GM19467 (cell line): ENCODE measurements around the gene EME1.
A peak's percentile ranks its signal among the peaks of the same experiment; 100 is the strongest.
"Not testable (repeated sequence)": the region's sequence is repeated elsewhere in the genome, so short reads cannot be mapped to it uniquely, and the experiment has no call there.

ENCODE experiments used
- ATAC-seq: cut with Tn5 transposase; IDR thresholded peaks from one replicate; pipeline ENCODE4 v1.9.1; 2021; ENCODE audit warnings: mild to moderate bottlenecking, moderate library complexity; ENCODE audit not compliant: unreplicated experiment

EME1 gene

GRCh38 chr17:50392621-50393020 is 19.6 kb downstream of the EME1 start:
- ATAC-seq, result no peak

- ATAC-seq, result no peak
Observed at GRCh38 chr17:50393700-50394099, 20.7 kb downstream of the EME1 start.

DNA sequence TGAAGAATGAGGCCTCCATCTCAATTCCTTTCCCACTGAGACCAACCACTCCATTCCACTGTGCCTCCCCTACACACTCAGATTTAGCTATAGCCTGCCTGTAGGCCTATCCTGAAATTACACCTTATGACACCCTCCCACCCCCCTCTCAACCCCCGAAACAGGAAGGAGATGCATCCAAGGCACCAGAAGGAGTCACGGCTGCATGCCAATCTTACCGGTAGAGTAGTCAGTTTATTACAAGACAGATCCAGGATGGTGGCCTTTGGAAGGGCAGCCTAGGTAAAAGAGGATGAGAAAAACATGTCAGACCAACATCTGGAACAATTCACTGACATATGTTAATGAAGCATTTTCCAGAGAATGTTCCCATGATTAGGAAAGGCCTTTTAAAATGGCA is 21.7 kb downstream of the EME1 start:
- ATAC-seq, result no peak

DNA sequence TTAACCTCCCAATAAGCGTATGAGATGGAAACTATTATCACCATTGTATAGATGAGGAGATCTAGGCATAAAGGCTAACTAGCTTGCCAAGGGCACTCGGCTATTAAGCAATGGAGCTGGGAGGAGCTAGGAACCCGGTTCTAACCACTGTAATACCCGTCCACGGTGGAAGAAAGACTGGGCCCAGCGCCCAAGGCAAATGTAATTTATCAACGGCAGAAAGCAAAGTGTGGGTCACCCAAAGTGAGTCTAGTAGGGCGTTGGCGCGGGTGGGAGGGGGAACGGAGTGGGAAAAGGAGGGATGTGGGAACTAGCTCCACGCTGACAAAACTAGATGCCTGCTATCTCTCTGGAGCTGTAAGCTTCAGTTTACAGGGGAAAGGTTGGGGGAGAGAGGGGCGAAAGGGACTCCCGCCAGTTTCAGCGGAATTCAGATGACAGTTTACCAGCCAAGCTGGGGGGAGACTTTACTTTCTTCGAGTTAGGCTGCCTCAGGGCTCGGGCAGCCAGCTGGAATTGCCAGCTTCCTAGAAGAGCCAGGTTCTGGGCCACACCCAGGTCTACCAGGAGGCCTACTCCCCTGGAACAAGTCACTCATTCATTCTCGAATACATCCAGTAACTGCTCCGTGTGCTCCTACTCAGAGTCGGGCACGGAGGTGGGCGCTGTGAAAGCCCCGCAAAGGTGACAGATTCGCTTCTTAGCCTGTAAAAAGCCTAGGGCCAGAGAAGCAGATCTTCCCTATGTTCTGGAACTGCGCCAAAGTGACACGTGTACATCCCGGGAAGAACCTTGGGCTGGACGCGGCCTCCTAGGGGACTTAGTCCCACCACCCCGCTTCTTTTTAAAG is 23.5 kb downstream of the EME1 start:
- no peak for ATAC-seq

- peak; percentile 94 for ATAC-seq
Observed at GRCh38 chr17:50397111-50397918, 24.3 kb downstream of the EME1 start, which contains the start of gene LRRC59. Gene LRRC59, minus strand, starts transcription at chr17:50397523. Its CDS starts 206 bp downstream, at chr17:50397317.

DNA sequence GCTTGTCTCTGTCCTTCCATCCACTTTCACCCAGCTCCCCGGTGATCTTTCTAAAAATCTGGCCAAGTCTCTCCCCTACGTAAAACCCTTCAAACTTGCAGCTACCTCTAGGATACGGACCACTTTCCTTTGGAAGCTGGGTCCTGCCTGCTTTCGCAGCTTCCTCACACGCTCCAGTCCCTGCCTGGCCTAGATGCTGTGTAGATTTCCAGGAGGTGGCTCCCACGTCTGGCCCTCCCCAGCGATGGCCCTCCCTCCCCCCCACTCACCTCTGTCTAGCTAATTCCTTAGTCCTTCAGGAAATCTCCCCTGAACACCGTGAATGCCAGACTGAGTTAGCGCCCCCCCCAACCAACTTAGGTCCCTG is 24.9 kb downstream of the EME1 start:
- no peak for ATAC-seq

DNA sequence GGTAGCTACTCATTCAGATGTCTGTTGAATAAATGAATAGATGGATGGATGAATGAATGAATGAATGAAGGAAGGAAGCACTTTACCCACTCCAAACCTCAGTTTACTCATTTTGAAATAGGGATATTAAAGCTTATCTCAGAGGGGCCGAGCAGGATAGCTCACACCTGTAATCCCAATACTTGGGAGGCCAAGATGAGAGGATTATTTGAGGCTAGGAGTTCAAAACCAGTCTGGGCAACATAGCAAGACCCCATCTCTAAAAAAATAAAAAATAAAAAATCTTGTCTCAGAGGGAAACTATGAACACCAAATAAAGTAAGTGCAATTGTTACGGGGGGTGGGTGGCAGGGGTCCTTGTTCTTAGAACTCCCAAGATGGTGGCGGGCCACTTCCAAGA is 25.6 kb downstream of the EME1 start:
- ATAC-seq, result not testable (repeated sequence)

DNA sequence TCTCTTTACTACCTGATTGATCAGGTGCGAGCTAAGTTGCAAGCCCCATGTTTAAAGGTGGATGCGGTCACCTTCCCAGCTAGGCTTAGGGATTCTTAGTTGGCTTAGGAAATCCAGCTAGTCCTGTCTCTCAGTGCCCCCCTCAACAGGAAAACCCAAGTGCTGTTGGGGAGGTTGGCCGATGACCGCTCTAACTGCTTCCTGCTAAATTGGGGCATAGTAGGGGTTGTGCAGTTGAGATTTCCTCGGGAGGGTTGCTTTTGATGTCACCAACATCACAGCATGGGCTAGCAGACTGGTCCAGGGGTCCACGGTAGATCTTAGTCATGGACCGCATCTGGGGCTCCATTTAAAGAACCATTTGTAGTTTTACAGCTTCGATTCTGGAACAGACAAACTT is 26.6 kb downstream of the EME1 start:
- ATAC-seq, result not testable (repeated sequence)

- ATAC-seq, result not testable (repeated sequence)
Observed at GRCh38 chr17:50405351-50405750, 32.3 kb downstream of the EME1 start.

GRCh38 chr17:50406578-50406977 is 33.5 kb downstream of the EME1 start:
- no peak for ATAC-seq

- no peak for ATAC-seq
Observed at GRCh38 chr17:50407921-50408320, 34.9 kb downstream of the EME1 start.

- ATAC-seq, result no peak
Observed at GRCh38 chr17:50412188-50412732, 39.2 kb downstream of the EME1 start.

DNA sequence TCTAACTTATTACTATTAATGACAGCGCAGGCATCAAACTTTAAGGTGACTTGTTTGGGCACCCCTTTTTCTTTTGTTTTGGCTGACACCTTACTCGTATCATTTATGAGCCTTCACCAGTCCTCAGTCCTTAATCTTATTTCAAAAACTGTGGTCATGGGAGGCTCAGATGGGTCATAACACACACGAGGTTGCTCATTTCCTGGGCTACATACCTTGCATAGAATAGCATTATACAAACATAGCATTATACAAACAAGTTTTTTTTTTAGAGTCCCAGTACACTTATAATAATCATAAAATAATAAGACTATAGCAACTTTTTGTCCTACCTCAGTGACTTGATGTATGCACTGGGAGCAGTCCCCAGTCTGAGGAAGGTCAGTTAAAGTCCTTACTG is 41.8 kb downstream of the EME1 start:
- no peak for ATAC-seq

DNA sequence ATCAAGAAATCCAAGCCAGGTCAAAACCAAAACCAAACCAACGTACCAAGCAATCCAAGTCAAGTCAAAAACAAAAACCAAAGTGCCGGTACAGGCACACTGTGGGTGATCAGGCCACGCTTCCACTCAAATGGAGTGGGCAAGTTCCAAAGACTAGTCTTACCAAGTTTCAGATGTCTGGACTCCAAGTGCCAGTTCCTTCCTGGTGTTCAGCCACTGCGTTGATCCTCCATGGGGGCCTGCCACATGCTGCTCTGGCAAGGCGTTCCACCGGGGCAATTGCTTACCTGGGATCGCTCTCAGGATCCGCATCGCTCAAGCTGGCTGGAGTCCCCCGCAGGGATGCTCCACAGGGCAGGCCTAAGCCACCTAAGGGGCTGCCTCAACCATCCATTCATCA is 46.5 kb downstream of the EME1 start:
- ATAC-seq, result not testable (repeated sequence)

- ATAC-seq, result no peak
Observed at GRCh38 chr17:50420419-50421112, 47.5 kb downstream of the EME1 start.

GRCh38 chr17:50421308-50422051 is 48.5 kb downstream of the EME1 start:
- no peak for ATAC-seq

DNA sequence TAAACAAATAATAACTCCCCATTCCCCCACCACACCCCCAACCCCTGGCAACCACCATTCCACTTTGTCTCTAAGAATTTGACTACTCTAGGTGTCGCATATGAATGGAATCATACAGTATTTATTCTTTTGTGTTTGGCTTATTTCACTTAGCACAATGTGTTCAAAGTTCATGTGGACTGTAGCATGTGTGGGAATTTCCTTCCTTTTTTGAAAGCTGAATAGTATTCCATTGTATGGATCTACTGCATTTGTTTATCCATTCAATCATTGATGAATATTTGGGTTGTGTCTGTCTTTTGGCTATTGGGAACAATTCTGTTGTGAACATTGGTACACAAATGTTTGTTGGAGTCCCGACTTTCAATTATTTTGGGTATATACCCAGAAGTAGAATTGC is 49.7 kb downstream of the EME1 start:
- ATAC-seq, result no peak

DNA sequence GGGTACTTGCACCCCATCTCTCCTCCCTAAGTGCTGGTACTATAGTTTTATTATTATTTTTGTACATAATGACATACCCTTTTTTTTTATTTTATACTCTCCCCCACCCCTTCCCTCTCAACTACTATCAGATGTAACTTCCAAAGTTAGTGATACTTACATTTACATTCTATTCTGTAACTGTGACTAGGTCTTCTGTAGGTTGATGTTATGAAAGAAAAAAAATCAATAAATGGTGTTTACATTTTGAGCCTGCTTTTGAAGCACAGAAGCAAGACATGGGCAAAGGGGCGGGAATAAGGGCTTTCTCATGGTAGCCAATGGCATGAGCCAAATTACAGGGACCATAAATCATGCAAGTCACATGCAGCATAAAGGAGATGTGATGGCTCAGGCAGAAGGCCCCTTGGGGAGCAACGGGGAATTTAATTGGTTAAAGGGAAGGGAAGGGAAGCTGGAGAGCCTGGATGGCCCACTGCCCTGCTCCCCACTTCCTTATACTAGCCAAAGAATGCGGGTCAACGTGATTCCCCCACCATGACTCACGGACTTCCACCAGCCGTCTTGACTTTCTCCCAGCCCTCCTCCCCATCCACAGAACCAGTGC is 50.6 kb downstream of the EME1 start:
- ATAC-seq, result no peak

GRCh38 chr17:50424246-50424995 is 51.4 kb downstream of the EME1 start:
- ATAC-seq, result no peak
